ENCODE results near the gene NT5DC1. TPM values are rescaled to one million over a fixed set of nuclear protein-coding genes. Genes with fewer than 3 reads are reported as not detected.

NT5DC1 gene
- total RNA-seq, 1 experiment from 2014 or later = 63.7 TPM

DNA sequence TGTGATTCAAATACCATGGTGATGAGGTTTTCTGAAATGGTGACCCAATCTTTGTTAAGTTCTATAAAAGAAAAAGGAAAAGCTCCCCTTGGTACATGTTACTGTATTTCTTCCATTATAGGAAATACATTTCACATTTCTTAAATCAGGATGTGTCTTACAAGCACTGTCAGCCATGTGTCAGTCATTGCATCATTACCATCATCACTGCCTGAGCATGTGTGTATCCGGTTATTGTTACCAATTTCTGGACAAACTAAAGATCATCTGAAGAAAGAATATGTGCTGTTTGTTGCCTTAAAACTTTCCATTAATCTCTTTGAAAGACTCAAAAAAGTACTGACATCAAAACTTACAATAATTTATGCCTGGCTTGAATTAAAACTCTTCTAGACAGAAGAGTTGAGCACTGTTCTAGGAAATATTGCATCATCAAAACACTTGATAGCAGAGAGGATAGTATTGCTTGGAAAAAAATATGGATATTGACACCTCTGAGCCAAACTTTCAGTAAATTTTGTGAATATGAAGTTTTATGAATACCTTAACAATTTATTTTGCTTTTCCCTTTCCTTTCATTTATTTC is 186.2 kb downstream of the NT5DC1 start:
- Histone ChIP-seq H3K27ac (ENCODE audit: low read depth, low read length) (no peak overlapping the region), H3K4me2 (ENCODE audit: low read length) (no peak overlapping the region), H3K79me2 (ENCODE audit: insufficient read depth, low read length) (no peaks in the 10 kb centered on the region), H4K20me1 (ENCODE audit: insufficient read depth) (no peaks in the 10 kb centered on the region), H3K9ac (ENCODE audit: low read length) (no peak overlapping the region), H3K27me3 (ENCODE audit: insufficient read depth, low read length) (no peaks in the 10 kb centered on the region), H3K9me2 (ENCODE audit: insufficient read depth) (no peaks in the 10 kb centered on the region), H3K4me1 (ENCODE audit: control insufficient read depth in 1 of 2, insufficient read depth in 2 of 2, low read length in 2 of 2) (no peaks in the 10 kb centered on the region), H3K4me3 (replicated peaks in 1 of 2; ENCODE audit: low read depth in 1 of 2, low read length in 2 of 2) (no peak overlapping the region), H3K36me3 (ENCODE audit: control insufficient read depth in 1 of 2, insufficient read depth in 2 of 2, low read length in 2 of 2) (no peaks in the 10 kb centered on the region), H2AFZ (ENCODE audit: low read depth, low read length, poor library complexity, severe bottlenecking) (no peak overlapping the region), H3K9me3 (ENCODE audit: control insufficient read depth in 1 of 2, insufficient read depth in 1 of 2, low read depth in 1 of 2, low read length in 2 of 2) (no peaks in the 10 kb centered on the region)
- TF ChIP-seq EZH2 (IDR thresholded peaks at IDR 0.05) (no peak), POLR2A (IDR thresholded peaks at IDR 0.05; ENCODE audit: borderline replicate concordance, extremely low read depth, insufficient read depth, insufficient read length) (no peak), RAD21 (IDR thresholded peaks at IDR 0.05; ENCODE audit: low read depth) (no peak), EGR1 (IDR thresholded peaks at IDR 0.05; ENCODE audit: low read depth) (no peak), POLR2AphosphoS5 (IDR thresholded peaks at IDR 0.05; ENCODE audit: low read depth, low read length) (no peak)
- TF ChIP-seq, protein P1, sequence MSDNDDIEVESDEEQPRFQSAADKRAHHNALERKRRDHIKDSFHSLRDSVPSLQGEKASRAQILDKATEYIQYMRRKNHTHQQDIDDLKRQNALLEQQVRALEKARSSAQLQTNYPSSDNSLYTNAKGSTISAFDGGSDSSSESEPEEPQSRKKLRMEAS (IDR thresholded peaks at IDR 0.05) = 0 out of 2 replicates have a peak, but pooled peaks have one; percentile 29
- TF ChIP-seq, protein P2, sequence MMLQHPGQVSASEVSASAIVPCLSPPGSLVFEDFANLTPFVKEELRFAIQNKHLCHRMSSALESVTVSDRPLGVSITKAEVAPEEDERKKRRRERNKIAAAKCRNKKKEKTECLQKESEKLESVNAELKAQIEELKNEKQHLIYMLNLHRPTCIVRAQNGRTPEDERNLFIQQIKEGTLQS (IDR thresholded peaks at IDR 0.05) = no peak
- TF ChIP-seq, protein P3, sequence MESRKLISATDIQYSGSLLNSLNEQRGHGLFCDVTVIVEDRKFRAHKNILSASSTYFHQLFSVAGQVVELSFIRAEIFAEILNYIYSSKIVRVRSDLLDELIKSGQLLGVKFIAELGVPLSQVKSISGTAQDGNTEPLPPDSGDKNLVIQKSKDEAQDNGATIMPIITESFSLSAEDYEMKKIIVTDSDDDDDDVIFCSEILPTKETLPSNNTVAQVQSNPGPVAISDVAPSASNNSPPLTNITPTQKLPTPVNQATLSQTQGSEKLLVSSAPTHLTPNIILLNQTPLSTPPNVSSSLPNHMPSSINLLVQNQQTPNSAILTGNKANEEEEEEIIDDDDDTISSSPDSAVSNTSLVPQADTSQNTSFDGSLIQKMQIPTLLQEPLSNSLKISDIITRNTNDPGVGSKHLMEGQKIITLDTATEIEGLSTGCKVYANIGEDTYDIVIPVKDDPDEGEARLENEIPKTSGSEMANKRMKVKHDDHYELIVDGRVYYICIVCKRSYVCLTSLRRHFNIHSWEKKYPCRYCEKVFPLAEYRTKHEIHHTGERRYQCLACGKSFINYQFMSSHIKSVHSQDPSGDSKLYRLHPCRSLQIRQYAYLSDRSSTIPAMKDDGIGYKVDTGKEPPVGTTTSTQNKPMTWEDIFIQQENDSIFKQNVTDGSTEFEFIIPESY (IDR thresholded peaks at IDR 0.05; ENCODE audit: extremely low read depth, insufficient replicate concordance, low read length) = no peak
- TF ChIP-seq, protein P4, sequence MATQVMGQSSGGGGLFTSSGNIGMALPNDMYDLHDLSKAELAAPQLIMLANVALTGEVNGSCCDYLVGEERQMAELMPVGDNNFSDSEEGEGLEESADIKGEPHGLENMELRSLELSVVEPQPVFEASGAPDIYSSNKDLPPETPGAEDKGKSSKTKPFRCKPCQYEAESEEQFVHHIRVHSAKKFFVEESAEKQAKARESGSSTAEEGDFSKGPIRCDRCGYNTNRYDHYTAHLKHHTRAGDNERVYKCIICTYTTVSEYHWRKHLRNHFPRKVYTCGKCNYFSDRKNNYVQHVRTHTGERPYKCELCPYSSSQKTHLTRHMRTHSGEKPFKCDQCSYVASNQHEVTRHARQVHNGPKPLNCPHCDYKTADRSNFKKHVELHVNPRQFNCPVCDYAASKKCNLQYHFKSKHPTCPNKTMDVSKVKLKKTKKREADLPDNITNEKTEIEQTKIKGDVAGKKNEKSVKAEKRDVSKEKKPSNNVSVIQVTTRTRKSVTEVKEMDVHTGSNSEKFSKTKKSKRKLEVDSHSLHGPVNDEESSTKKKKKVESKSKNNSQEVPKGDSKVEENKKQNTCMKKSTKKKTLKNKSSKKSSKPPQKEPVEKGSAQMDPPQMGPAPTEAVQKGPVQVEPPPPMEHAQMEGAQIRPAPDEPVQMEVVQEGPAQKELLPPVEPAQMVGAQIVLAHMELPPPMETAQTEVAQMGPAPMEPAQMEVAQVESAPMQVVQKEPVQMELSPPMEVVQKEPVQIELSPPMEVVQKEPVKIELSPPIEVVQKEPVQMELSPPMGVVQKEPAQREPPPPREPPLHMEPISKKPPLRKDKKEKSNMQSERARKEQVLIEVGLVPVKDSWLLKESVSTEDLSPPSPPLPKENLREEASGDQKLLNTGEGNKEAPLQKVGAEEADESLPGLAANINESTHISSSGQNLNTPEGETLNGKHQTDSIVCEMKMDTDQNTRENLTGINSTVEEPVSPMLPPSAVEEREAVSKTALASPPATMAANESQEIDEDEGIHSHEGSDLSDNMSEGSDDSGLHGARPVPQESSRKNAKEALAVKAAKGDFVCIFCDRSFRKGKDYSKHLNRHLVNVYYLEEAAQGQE (IDR thresholded peaks at IDR 0.05; ENCODE audit: low read depth) = no peak
- no TSS peak for BruUV-seq (replicated peaks)
- ChIA-PET RAD21 (ENCODE audit: low non-redundant PET in 1 of 2, low total read pairs in 2 of 2, uncharacterized antibody in 2 of 2, unreplicated experiment in 2 of 2) (interaction anchor here in 1 of 2 experiments (0.9 kb wide), 1 partner anchor 274 kb away, joined by 5 read pairs; no protein-coding TSS in a partner anchor), POLR2A (interaction anchor here (0.7 kb wide), 2 partner anchors 7 to 274 kb away, joined by 3 to 4 read pairs; partner anchors contain the start of gene TSPYL1), CTCF (interaction anchor here (0.6 to 2.3 kb wide), 27 partner anchors 7 to 358 kb away, joined by 3 to 26 read pairs (median 4); partner anchors contain the start of genes CALHM5 and TSPYL1)
- no peak for ATAC-seq
- intact Hi-C loops (cut with micrococcal nuclease) = loop anchor here (1.0 to 5.0 kb wide), 3 partner anchors 245 to 560 kb away; no protein-coding TSS in a partner anchor
- DNase-seq (ENCODE audit: low read depth, low spot score) = no peak
